Esophagus squamous epithelium (tissue), 5 donors: ENCODE data around the gene GNA14. TPM values are rescaled to one million over a fixed set of nuclear protein-coding genes. Genes with fewer than 3 reads are reported as not detected.

ENCODE experiments used
- DNase-seq: peaks from one replicate; lab custom pipeline; 2025; lab: John Stamatoyannopoulos, UW
- H3K27ac ChIP-seq, 4 donors: fragments of 200-600 bp; sonication (generic); one replicate each; pipeline ENCODE4 v1.5.1; 2016 to 2019; ENCODE audit warnings: mild to moderate bottlenecking in 1 of 4
- H3K27me3 ChIP-seq, 4 donors: fragments of 200-600 bp; sonication (generic); 1 replicate in 3 of 4; 2 replicates in 1 of 4; pipeline versions ENCODE4 v1.5.1 to v1.6.0; 2017 to 2021; ENCODE audit warnings: antibody characterized with exemption in 1 of 4
- H3K36me3 ChIP-seq, 3 donors: fragments of 200-600 bp; sonication (generic); one replicate each; pipeline ENCODE4 v1.5.1; 2016 to 2019
- H3K4me1 ChIP-seq, 3 donors: fragments of 200-600 bp; sonication (generic); one replicate each; pipeline ENCODE4 v1.5.1; 2017 to 2019
- H3K4me3 ChIP-seq, 4 donors: fragments of 200-600 bp; sonication (generic); 1 replicate in 3 of 4; 2 replicates in 1 of 4; pipeline ENCODE4 v1.5.1; 2016 to 2019; ENCODE audit warnings: mild to moderate bottlenecking in 2 of 4, moderate library complexity in 1 of 4
- H3K9me3 ChIP-seq, 3 donors: fragments of 200-600 bp; sonication (generic); one replicate each; pipeline ENCODE4 v1.5.1; 2016 to 2019
- POLR2A ChIP-seq, 4 donors: fragments of 450-650 bp; IDR thresholded peaks; one replicate each; pipeline ENCODE4 v1.6.1; 2017; ENCODE audit warnings: antibody characterized with exemption in 4 of 4, mild to moderate bottlenecking in 4 of 4, moderate library complexity in 3 of 4
- WGBS, 2 donors: methylation state at CpG; one replicate each; pipeline ENCODE4 v1.1.5; 2018; 5-methylcytosine and 5-hydroxymethylcytosine counted together
- intact Hi-C: fragments of 100-400 bp; cut with DNase I; formaldehyde crosslinking; loops from one replicate; pipeline ENCODE4 v1.15.0; 2022
- total RNA-seq, 4 donors: library from RNA; depleted of rRNA; stranded (reverse); fragments of >200 nt; gene quantifications; one replicate each; pipeline ENCODE4 v1.1.0, GENCODE V29; 2016
- TF ChIP-seq, protein P1 (sequence below), 6 experiments: fragments of 450-650 bp in 4 of 6; fragments of 200-600 bp in 2 of 6; sonication (generic) in 2 of 6; IDR thresholded peaks; one replicate each; pipeline ENCODE4 v1.5.1; 2016 to 2019; ENCODE audit warnings: antibody characterized with exemption in 6 of 6, mild to moderate bottlenecking in 4 of 6, moderate library complexity in 4 of 6
- donor health status: DM: yes; HTN: yes; CAD: no.

GNA14 gene
- total RNA-seq, 4 donors from 2014 or later: 0.35 to 4.0 (median 2.2) TPM

- intact Hi-C loops: no loop called here
- Histone ChIP-seq H3K27ac (no peak overlapping the region), H3K4me3 (no peak overlapping the region), H3K9me3 (no peaks in the 10 kb centered on the region), H3K4me1 (peaks cover 0 to 39% (median 21%) of the 10 kb centered on the region in 3 donors), H3K27me3 (no peaks in the 10 kb centered on the region), H3K36me3 (no peaks in the 10 kb centered on the region)
- WGBS, 2 donors: 59 to 66% methylated on average over 8 to 9 of the region's 9 CpGs
- TF ChIP-seq, protein P1, sequence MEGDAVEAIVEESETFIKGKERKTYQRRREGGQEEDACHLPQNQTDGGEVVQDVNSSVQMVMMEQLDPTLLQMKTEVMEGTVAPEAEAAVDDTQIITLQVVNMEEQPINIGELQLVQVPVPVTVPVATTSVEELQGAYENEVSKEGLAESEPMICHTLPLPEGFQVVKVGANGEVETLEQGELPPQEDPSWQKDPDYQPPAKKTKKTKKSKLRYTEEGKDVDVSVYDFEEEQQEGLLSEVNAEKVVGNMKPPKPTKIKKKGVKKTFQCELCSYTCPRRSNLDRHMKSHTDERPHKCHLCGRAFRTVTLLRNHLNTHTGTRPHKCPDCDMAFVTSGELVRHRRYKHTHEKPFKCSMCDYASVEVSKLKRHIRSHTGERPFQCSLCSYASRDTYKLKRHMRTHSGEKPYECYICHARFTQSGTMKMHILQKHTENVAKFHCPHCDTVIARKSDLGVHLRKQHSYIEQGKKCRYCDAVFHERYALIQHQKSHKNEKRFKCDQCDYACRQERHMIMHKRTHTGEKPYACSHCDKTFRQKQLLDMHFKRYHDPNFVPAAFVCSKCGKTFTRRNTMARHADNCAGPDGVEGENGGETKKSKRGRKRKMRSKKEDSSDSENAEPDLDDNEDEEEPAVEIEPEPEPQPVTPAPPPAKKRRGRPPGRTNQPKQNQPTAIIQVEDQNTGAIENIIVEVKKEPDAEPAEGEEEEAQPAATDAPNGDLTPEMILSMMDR (IDR thresholded peaks at IDR 0.05): no peak
- TF ChIP-seq POLR2A (IDR thresholded peaks at IDR 0.05): no peak
- DNase-seq: no peak
Observed at GRCh38 chr9:77679661-77680368, 31.7 kb upstream of the GNA14 start.

GRCh38 chr9:77679088-77679487 is 31.0 kb upstream of the GNA14 start:
- H3K4me3 ChIP-seq: no peak overlapping the region
- no peaks in the 10 kb centered on the region for H3K36me3 ChIP-seq
- DNase-seq: no peak
- intact Hi-C loops: no loop called here
- H3K27ac ChIP-seq: peak overlapping the region in 2 of 4 donors; percentile 35 to 40
- TF ChIP-seq, protein P1 (IDR thresholded peaks at IDR 0.05): no peak
- TF ChIP-seq POLR2A (IDR thresholded peaks at IDR 0.05): no peak
- no peaks in the 10 kb centered on the region for H3K27me3 ChIP-seq
- 48 to 54% methylated on average over 2 of the region's 2 CpGs for WGBS, 2 donors
- H3K4me1 ChIP-seq: peaks cover 0 to 45% (median 21%) of the 10 kb centered on the region in 3 donors
- no peaks in the 10 kb centered on the region for H3K9me3 ChIP-seq

GRCh38 chr9:77677957-77678535 is 29.9 kb upstream of the GNA14 start:
- no peak overlapping the region for H3K4me3 ChIP-seq
- DNase-seq: no peak
- WGBS, 2 donors: 37 to 54% methylated on average over 7 of the region's 7 CpGs
- intact Hi-C loops: no loop called here
- H3K27me3 ChIP-seq: no peaks in the 10 kb centered on the region
- no peaks in the 10 kb centered on the region for H3K36me3 ChIP-seq
- TF ChIP-seq POLR2A (IDR thresholded peaks at IDR 0.05): no peak
- TF ChIP-seq, protein P1 (IDR thresholded peaks at IDR 0.05): no peak
- H3K4me1 ChIP-seq: peaks cover 0 to 46% (median 21%) of the 10 kb centered on the region in 3 donors
- no peaks in the 10 kb centered on the region for H3K9me3 ChIP-seq
- peak overlapping the region in 3 of 4 donors; percentile 35 to 61 (median 40) for H3K27ac ChIP-seq

DNA sequence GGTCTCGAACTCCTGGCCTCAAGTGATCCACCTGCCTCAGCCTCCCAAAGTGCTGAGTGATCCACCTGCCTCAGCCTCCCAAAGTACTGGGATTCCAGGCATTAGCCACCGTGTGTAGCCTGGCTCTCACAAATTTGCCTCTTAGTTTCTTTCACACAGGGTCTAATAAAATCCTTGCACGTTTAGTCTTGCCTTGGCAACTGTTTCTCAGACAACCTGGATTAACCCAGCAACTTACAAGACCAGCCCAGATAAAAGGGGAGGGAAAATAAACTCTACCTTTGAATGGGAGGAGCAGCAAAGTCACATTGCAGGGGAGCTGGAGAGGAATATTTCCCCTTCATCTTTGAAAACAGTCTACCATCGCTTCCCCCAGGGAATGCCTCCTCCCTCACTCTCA is 29.3 kb upstream of the GNA14 start:
- DNase-seq: no peak
- H3K9me3 ChIP-seq: no peaks in the 10 kb centered on the region
- peaks cover 0 to 46% (median 21%) of the 10 kb centered on the region in 3 donors for H3K4me1 ChIP-seq
- no peaks in the 10 kb centered on the region for H3K36me3 ChIP-seq
- H3K4me3 ChIP-seq: no peak overlapping the region
- H3K27me3 ChIP-seq: no peaks in the 10 kb centered on the region
- H3K27ac ChIP-seq: peak overlapping the region in 3 of 4 donors; percentile 35 to 61 (median 40)
- 18 to 71% methylated on average over 3 to 4 of the region's 4 CpGs for whole genome bisulfite sequencing, 2 donors
- intact Hi-C loops: no loop called here
- TF ChIP-seq POLR2A (IDR thresholded peaks at IDR 0.05): no peak

- peaks cover 0 to 33% (median 21%) of the 10 kb centered on the region in 3 donors for H3K4me1 ChIP-seq
- intact Hi-C loops: no loop called here
- H3K9me3 ChIP-seq: no peaks in the 10 kb centered on the region
- no peak for TF ChIP-seq POLR2A (IDR thresholded peaks at IDR 0.05)
- TF ChIP-seq, protein P1 (IDR thresholded peaks at IDR 0.05): no peak
- H3K36me3 ChIP-seq: no peaks in the 10 kb centered on the region
- no peaks in the 10 kb centered on the region for H3K27me3 ChIP-seq
- H3K27ac ChIP-seq: peak overlapping the region in 3 of 4 donors; percentile 30 to 67 (median 52)
- no peak for DNase-seq
- WGBS, 2 donors: 43 to 72% methylated on average over 3 to 10 of the region's 10 CpGs
- no peak overlapping the region for H3K4me3 ChIP-seq
Observed at GRCh38 chr9:77673941-77674791, 26.0 kb upstream of the GNA14 start.
